CD14-positive monocyte (primary cell): ENCODE results near the gene KDM4C. TPM values are rescaled to one million over a fixed set of nuclear protein-coding genes. Genes with fewer than 3 reads are reported as not detected.

Experiments
- DNase-seq, 3 donors: peaks; one replicate each; pipeline ENCODE4 v3.0.0-alpha.2; 2011 to 2022
- H2AFZ ChIP-seq: 2 replicates; pipeline ENCODE4 v1.6.0; 2012; ENCODE audit warnings: mild to moderate bottlenecking, low read depth, low read length, inconsistent platforms; ENCODE audit not compliant: insufficient read depth, poor library complexity, severe bottlenecking
- H3K27ac ChIP-seq, 2 donors: 1 replicate in 1 of 2; 2 replicates in 1 of 2; pipeline ENCODE4 v1.5.1; 2012 to 2013; ENCODE audit warnings: low read length in 2 of 2, control low read depth in 1 of 2, inconsistent platforms in 1 of 2, low read depth in 1 of 2, mild to moderate bottlenecking in 1 of 2
- H3K27me3 ChIP-seq, 2 donors: one replicate each; pipeline versions ENCODE4 v1.6.0 to v1.6.1; 2011 to 2013; ENCODE audit warnings: low read length in 2 of 2; ENCODE audit not compliant: control insufficient read depth in 2 of 2, insufficient read depth in 2 of 2
- H3K36me3 ChIP-seq, 2 donors: replicated peaks in 1 of 2; 1 replicate in 1 of 2; 2 replicates in 1 of 2; pipeline versions ENCODE4 v1.5.1 to v1.6.1; 2012 to 2013; ENCODE audit warnings: low read length in 2 of 2, control low read depth in 1 of 2, inconsistent platforms in 1 of 2, mild to moderate bottlenecking in 1 of 2; ENCODE audit not compliant: insufficient read depth in 2 of 2, control insufficient read depth in 1 of 2
- H3K4me1 ChIP-seq, 2 donors: 1 replicate in 1 of 2; 2 replicates in 1 of 2; pipeline versions ENCODE4 v1.5.1 to v1.6.1; 2012 to 2013; ENCODE audit warnings: low read length in 2 of 2, control low read depth in 1 of 2, inconsistent platforms in 1 of 2, mild to moderate bottlenecking in 1 of 2, moderate library complexity in 1 of 2; ENCODE audit not compliant: insufficient read depth in 2 of 2, control insufficient read depth in 1 of 2
- H3K4me2 ChIP-seq: replicated peaks from 2 replicates; pipeline ENCODE3; 2012; ENCODE audit warnings: low read length, moderate library complexity, mild to moderate bottlenecking; ENCODE audit not compliant: poor library complexity, severe bottlenecking; ENCODE audit errors: extremely low read depth
- H3K4me3 ChIP-seq, 3 experiments: fragments of 200-600 bp in 1 of 3; sonication (generic) in 1 of 3; replicated peaks in 1 of 3; 1 replicate in 2 of 3; 2 replicates in 1 of 3; pipeline ENCODE4 v1.5.1; 2011 to 2013; ENCODE audit warnings: low read length in 3 of 3, mild to moderate bottlenecking in 3 of 3, control low read depth in 2 of 3, low read depth in 2 of 3, inconsistent platforms in 1 of 3, moderate library complexity in 1 of 3
- H3K79me2 ChIP-seq: 2 replicates; pipeline ENCODE4 v1.6.0; 2012; ENCODE audit warnings: mild to moderate bottlenecking, control low read depth, inconsistent platforms, low read length, moderate library complexity; ENCODE audit not compliant: insufficient read depth
- H3K9ac ChIP-seq: 2 replicates; pipeline ENCODE4 v1.6.0; 2017; ENCODE audit warnings: low read length, mild to moderate bottlenecking; ENCODE audit not compliant: insufficient read depth, poor library complexity, severe bottlenecking
- H3K9me3 ChIP-seq, 2 donors: replicated peaks in 1 of 2; 1 replicate in 1 of 2; 2 replicates in 1 of 2; pipeline versions ENCODE4 v1.5.1 to v1.6.1; 2012 to 2013; ENCODE audit warnings: low read length in 2 of 2, control low read depth in 1 of 2; ENCODE audit not compliant: control insufficient read depth in 1 of 2, insufficient read depth in 1 of 2
- H4K20me1 ChIP-seq: 2 replicates; pipeline ENCODE4 v1.6.0; 2012; ENCODE audit warnings: mild to moderate bottlenecking, low read length, control low read depth, moderate library complexity; ENCODE audit not compliant: insufficient read depth
- H3K27ac Mint-ChIP-seq, 7 donors: one replicate each; pipeline ENCODE4 v1.8.0; 2020; ENCODE audit warnings: mild to moderate bottlenecking in 7 of 7, mixed read lengths in 7 of 7, moderate library complexity in 6 of 7, inconsistent platforms in 2 of 7
- H3K27me3 Mint-ChIP-seq, 3 donors: one replicate each; pipeline ENCODE4 v1.8.0; 2021 to 2022; ENCODE audit warnings: low read depth in 3 of 3, mild to moderate bottlenecking in 3 of 3, mixed read lengths in 3 of 3, moderate library complexity in 3 of 3, inconsistent platforms in 1 of 3
- H3K36me3 Mint-ChIP-seq, 2 donors: one replicate each; pipeline ENCODE4 v1.8.0; 2020; ENCODE audit warnings: mixed read lengths in 2 of 2, inconsistent platforms in 1 of 2, mild to moderate bottlenecking in 1 of 2
- H3K4me1 Mint-ChIP-seq: one replicate; pipeline ENCODE4 v1.8.0; 2020; ENCODE audit warnings: mild to moderate bottlenecking, mixed read lengths
- H3K4me3 Mint-ChIP-seq, 2 donors: one replicate each; pipeline ENCODE4 v1.8.0; 2020; ENCODE audit warnings: mild to moderate bottlenecking in 2 of 2, mixed read lengths in 2 of 2, moderate library complexity in 1 of 2
- H3K9me3 Mint-ChIP-seq, 7 donors: one replicate each; pipeline ENCODE4 v1.8.0; 2020 to 2022; ENCODE audit warnings: mixed read lengths in 7 of 7, mild to moderate bottlenecking in 6 of 7, moderate library complexity in 6 of 7, inconsistent platforms in 2 of 7
- CTCF ChIP-seq: fragments of 200-600 bp; IDR thresholded peaks from one replicate; pipeline ENCODE4 v1.8.0; 2022; ENCODE audit warnings: antibody characterized with exemption, mild to moderate bottlenecking
- WGBS: methylation state at CpG from one replicate; pipeline ENCODE4 v1.1.5; 2013; ENCODE audit warnings: missing lambda C conversion rate; ENCODE audit not compliant: insufficient coverage; 5-methylcytosine and 5-hydroxymethylcytosine counted together
- intact Hi-C, 2 donors: fragments of 100-400 bp; cut with micrococcal nuclease; formaldehyde crosslinking; loops; one replicate each; pipeline versions ENCODE4 v1.15.0 to v1.15.1; 2023
- polyA plus RNA-seq, 3 donors: library from polyadenylated mRNA; depleted of rRNA in 1 of 3; unstranded in 2 of 3; stranded (reverse) in 1 of 3; fragments of 300-500 nt in 2 of 3; fragments of >200 nt in 1 of 3; fragmentation: Illumina TruSeq in 2 of 3; gene quantifications; 1 replicate in 2 of 3; 2 replicates in 1 of 3; pipeline ENCODE4 v1.2.3, GENCODE V29; 2012 to 2021

The KDM4C gene
- polyA plus RNA-seq, 3 donors, result 15.2 to 36.2 (median 17.1) TPM

DNA sequence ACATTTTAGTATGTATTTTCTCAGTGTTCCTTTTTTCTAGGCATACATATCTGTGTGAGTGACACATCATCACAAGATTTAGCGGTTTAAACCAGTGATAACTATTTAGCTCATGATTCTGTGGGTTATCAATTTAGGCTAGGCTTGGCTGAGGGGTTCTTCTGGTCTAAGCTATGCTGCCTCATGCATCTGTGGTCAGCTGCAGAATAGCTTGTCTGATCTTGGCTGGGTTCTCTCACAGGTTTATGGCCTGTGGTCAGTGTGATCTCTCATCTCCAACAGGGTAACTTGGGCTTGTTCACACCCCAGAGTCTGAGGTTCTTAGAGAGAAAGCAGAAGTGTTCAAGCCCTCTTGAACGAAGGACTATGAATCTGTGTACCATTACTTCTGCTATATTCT is 363.3 kb downstream of the KDM4C start:
- WGBS, result 14% methylated on average over 1 of the region's 2 CpGs
- no peaks in the 10 kb centered on the region for H3K79me2 ChIP-seq
- no peaks in the 10 kb centered on the region for H3K27me3 ChIP-seq
- Mint-ChIP-seq H3K27ac (peak overlapping the region in 5 of 7 donors; percentile 14 to 71 (median 51)), H3K27me3 (peaks cover 0 to 2% (median 1%) of the 10 kb centered on the region in 3 donors), H3K36me3 (peaks cover 37 to 44% of the 10 kb centered on the region in 2 donors), H3K9me3 (peaks cover 0 to 4% (median 0%) of the 10 kb centered on the region in 7 donors), H3K4me1 (peaks cover 8% of the 10 kb centered on the region), H3K4me3 (no peak overlapping the region)
- H4K20me1 ChIP-seq, result no peaks in the 10 kb centered on the region
- TF ChIP-seq CTCF, result no peak
- H3K4me3 ChIP-seq, result no peak overlapping the region
- H3K4me2 ChIP-seq, result no peak overlapping the region
- H3K9me3 ChIP-seq, result no peaks in the 10 kb centered on the region
- H3K9ac ChIP-seq, result no peak overlapping the region
- intact Hi-C loops, result no loop called here
- H2AFZ ChIP-seq, result no peak overlapping the region
- H3K27ac ChIP-seq, result peak overlapping the region in 1 of 2 donors; percentile 22
- no peaks in the 10 kb centered on the region for H3K4me1 ChIP-seq
- no peak for DNase-seq
- H3K36me3 ChIP-seq, result peaks cover 16 to 29% of the 10 kb centered on the region in 2 donors

DNA sequence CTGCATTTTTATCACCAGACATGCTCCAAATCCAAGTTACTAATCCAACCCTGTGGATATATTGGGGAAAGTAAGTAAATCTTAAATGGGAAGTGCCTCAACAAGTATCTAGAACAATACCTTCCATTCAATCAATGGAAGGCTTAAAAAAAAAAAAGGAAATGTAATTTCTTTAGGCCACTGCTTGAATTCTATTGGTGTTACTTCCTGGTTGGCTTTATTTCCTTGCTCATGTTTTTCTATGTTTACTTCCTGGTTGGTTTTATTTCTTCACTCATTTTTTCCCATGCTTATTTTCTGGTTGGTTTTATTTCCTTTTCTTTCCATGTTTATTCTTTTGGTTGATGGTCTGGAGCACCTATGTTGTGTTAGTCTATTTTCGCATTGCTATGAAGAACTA is 363.9 kb downstream of the KDM4C start:
- no peak for TF ChIP-seq CTCF

More for the DNA sequence above, 363.9 kb downstream of the KDM4C start:
- Mint-ChIP-seq H3K4me1 (peaks cover 8% of the 10 kb centered on the region), H3K27ac (peak overlapping the region in 3 of 7 donors; percentile 12 to 41 (median 14)), H3K36me3 (peaks cover 35 to 45% of the 10 kb centered on the region in 2 donors), H3K27me3 (peaks cover 0 to 2% (median 1%) of the 10 kb centered on the region in 3 donors), H3K9me3 (peaks cover 0 to 4% (median 0%) of the 10 kb centered on the region in 7 donors), H3K4me3 (no peak overlapping the region)
- Histone ChIP-seq H3K9me3 (no peaks in the 10 kb centered on the region), H3K36me3 (peaks cover 16 to 32% of the 10 kb centered on the region in 2 donors), H3K27me3 (no peaks in the 10 kb centered on the region), H3K4me2 (no peak overlapping the region), H3K4me3 (no peak overlapping the region), H3K4me1 (no peaks in the 10 kb centered on the region), H2AFZ (no peak overlapping the region), H3K27ac (peak overlapping the region in 1 of 2 donors; percentile 22), H4K20me1 (no peaks in the 10 kb centered on the region), H3K9ac (no peak overlapping the region), H3K79me2 (no peaks in the 10 kb centered on the region)
- intact Hi-C loops, result no loop called here
- WGBS, result 100% methylated on average over 1 of the region's 1 CpG
- DNase-seq, result no peak
